A673 (cell line): ENCODE measurements around the gene SDK1.

Experiments used
- CTCF ChIP-seq: fragments of 300-800, 200-600 bp; sonication (generic); conservative IDR thresholded peaks from 2 replicates; pipeline ENCODE4 v1.5.1; 2017; ENCODE audit warnings: low read depth, mild to moderate bottlenecking, antibody characterized with exemption, low read length, moderate library complexity, mixed read lengths
- EZH2 ChIP-seq: fragments of 200-600 bp; sonication (generic); IDR thresholded peaks from 2 replicates; pipeline ENCODE4 v1.6.1; 2017; ENCODE audit warnings: borderline replicate concordance, low read depth, mild to moderate bottlenecking, mixed read lengths, antibody characterized with exemption, low read length; ENCODE audit not compliant: poor library complexity, severe bottlenecking

- TF ChIP-seq CTCF (no peak), EZH2 (no peak)
Measured at GRCh38 chr7:3879355-3880075, 578.5 kb downstream of the SDK1 start.
